ENCODE measurements around the gene IFNL1.
A peak's percentile ranks its signal among the peaks of the same experiment; 100 is the strongest.

IFNL1 gene

DNA sequence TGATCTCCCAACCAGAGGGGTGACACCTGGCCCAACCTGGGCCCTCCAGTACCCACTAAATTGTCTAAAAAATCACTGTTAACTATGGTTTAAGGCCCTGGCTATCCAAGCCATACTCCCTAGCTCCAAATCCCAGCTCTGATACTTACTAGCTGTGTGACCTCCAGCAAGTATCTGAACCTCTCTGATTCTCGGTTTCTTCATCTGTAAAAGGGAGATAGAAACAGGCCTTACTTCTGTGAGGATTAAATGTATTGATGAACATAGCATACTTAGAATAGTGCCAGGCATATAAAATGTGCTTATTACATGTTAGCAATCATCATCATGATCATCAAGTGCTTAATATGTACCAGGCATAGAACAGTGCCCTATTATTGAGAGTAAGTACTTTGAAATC lies 19.7 kb downstream of the IFNL1 start:
- H3K36me3 ChIP-seq (ENCODE audit: insufficient read depth, low read length): no peaks in the 10 kb centered on the region; the same call in 1 of the 2 replicates
- no peak for DNase-seq (ENCODE audit: low read depth, low spot score)
- H3K9me3 ChIP-seq (ENCODE audit: low read depth, low read length): no peaks in the 10 kb centered on the region
- H3K4me3 ChIP-seq: no peak overlapping the region
- H3K9ac ChIP-seq (ENCODE audit: insufficient read length): no peak overlapping the region
- no peak overlapping the region for H3K27ac ChIP-seq
- TF ChIP-seq POLR2AphosphoS5 (IDR thresholded peaks at IDR 0.05; ENCODE audit: borderline replicate concordance, low read depth, low read length) (no peak), EZH2 (IDR thresholded peaks at IDR 0.05) (no peak), FOXP2 (optimal IDR thresholded peaks at IDR 0.05; ENCODE audit: control extremely low read depth, extremely low read length, insufficient read depth) (no peak)

- TF ChIP-seq FOXP2 (optimal IDR thresholded peaks at IDR 0.05; ENCODE audit: control extremely low read depth, extremely low read length, insufficient read depth) (no peak), EZH2 (IDR thresholded peaks at IDR 0.05) (no peak), POLR2AphosphoS5 (IDR thresholded peaks at IDR 0.05; ENCODE audit: borderline replicate concordance, low read depth, low read length) (no peak)
- Histone ChIP-seq H3K9ac (ENCODE audit: insufficient read length) (no peak overlapping the region), H3K9me3 (ENCODE audit: low read depth, low read length) (no peaks in the 10 kb centered on the region), H3K4me3 (no peak overlapping the region), H3K27ac (no peak overlapping the region), H3K36me3 (ENCODE audit: insufficient read depth, low read length) (no peaks in the 10 kb centered on the region; the same call in 1 of the 2 replicates)
- DNase-seq (ENCODE audit: low read depth, low spot score): no peak
Measured at GRCh38 chr19:39316627-39317321, 20.6 kb downstream of the IFNL1 start.

DNA sequence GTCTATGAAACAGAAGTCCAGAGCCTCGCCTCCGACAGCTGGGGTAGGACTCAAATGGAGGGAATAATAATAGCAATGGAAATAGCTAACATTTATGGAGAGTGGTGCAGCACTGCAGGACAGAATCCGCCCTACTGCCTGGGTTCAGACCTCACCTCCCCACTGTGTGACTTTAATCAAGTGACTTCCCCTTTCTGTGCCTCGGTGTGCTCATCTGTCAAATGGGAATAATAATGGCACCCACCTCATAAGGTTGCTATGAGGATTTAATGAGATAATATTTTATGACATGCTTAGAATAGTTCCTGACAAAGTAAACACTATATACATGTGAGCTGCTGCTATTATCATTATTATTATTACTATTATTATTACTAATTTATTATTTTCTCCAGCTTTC lies 21.3 kb downstream of the IFNL1 start:
- Histone ChIP-seq H3K9me3 (ENCODE audit: low read depth, low read length) (no peaks in the 10 kb centered on the region), H3K9ac (ENCODE audit: insufficient read length) (no peak overlapping the region), H3K27ac (no peak overlapping the region), H3K4me3 (no peak overlapping the region), H3K36me3 (ENCODE audit: insufficient read depth, low read length) (no peaks in the 10 kb centered on the region; the same call in 1 of the 2 replicates)
- TF ChIP-seq EZH2 (IDR thresholded peaks at IDR 0.05) (no peak), FOXP2 (optimal IDR thresholded peaks at IDR 0.05; ENCODE audit: control extremely low read depth, extremely low read length, insufficient read depth) (no peak), POLR2AphosphoS5 (IDR thresholded peaks at IDR 0.05; ENCODE audit: borderline replicate concordance, low read depth, low read length) (no peak)
- DNase-seq (ENCODE audit: low read depth, low spot score): no peak

DNA sequence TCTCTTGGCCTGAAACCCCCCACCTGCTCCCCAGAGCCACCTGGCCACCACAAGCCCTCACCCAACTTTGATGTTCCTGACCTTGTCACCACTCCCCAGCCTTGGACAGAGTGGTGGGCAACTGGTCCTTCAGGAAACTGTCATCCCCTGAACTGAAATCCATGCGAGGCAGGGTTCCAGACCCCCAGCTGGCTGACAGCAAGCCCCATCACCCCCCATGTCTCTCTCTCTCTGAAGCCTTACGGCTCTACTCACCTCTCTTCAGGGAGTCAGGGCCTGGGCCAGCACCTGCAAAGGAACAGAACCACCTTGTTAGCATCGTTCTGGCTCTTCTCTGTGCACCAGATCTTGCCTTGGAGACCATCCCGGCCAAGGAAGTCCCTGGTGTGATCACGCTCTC lies 21.9 kb downstream of the IFNL1 start:
- Histone ChIP-seq H3K9me3 (ENCODE audit: low read depth, low read length) (no peaks in the 10 kb centered on the region), H3K4me3 (no peak overlapping the region), H3K27ac (no peak overlapping the region), H3K9ac (ENCODE audit: insufficient read length) (no peak overlapping the region), H3K36me3 (ENCODE audit: insufficient read depth, low read length) (no peaks in the 10 kb centered on the region; the same call in 1 of the 2 replicates)
- TF ChIP-seq EZH2 (IDR thresholded peaks at IDR 0.05) (no peak), FOXP2 (optimal IDR thresholded peaks at IDR 0.05; ENCODE audit: control extremely low read depth, extremely low read length, insufficient read depth) (no peak), POLR2AphosphoS5 (IDR thresholded peaks at IDR 0.05; ENCODE audit: borderline replicate concordance, low read depth, low read length) (no peak)
- no peak for DNase-seq (ENCODE audit: low read depth, low spot score)

GRCh38 chr19:39318690-39319089 lies 22.5 kb downstream of the IFNL1 start:
- H3K9me3 ChIP-seq (ENCODE audit: low read depth, low read length): no peaks in the 10 kb centered on the region
- no peak overlapping the region for H3K9ac ChIP-seq (ENCODE audit: insufficient read length)
- H3K4me3 ChIP-seq: no peak overlapping the region
- TF ChIP-seq EZH2 (IDR thresholded peaks at IDR 0.05) (no peak), FOXP2 (optimal IDR thresholded peaks at IDR 0.05; ENCODE audit: control extremely low read depth, extremely low read length, insufficient read depth) (no peak), POLR2AphosphoS5 (IDR thresholded peaks at IDR 0.05; ENCODE audit: borderline replicate concordance, low read depth, low read length) (no peak)
- no peak overlapping the region for H3K27ac ChIP-seq
- no peak for DNase-seq (ENCODE audit: low read depth, low spot score)
- no peaks in the 10 kb centered on the region; the same call in 1 of the 2 replicates for H3K36me3 ChIP-seq (ENCODE audit: insufficient read depth, low read length)

DNA sequence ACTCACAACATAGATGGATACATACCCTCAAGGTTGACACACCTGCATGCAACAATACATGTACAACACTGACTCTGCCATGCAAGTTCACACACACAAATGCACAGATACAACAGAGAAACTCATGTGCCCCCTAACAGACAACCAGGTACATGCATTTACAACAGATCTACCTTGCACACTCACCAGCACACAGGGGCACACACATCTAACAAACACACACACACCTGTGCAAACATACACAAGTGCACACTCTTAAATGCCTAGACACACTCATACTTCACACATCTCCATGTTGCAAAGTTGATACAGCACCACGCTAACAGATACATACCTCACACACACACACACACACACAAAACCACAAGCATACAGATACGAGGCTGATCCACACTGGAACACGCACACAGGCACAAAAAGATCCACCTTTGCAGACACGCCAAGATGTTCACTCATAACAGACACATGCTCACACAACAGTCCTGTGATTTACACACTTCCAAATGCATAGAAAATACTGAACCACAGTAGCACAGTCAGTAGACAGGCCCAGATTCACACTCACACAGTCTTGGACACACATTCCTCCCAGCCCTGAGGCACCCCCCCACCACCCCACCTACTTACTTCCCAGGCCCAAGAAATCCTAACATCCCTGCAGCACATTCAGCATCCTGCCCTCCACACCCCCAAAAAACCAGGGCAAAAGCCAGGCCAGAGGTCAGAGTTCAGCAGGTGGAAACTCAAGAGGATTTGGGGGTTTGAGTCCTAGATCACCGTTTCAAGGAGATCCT lies 23.1 kb downstream of the IFNL1 start:
- Histone ChIP-seq H3K9ac (ENCODE audit: insufficient read length) (peak overlapping the region; percentile 75), H3K4me3 (peak overlapping the region; percentile 89), H3K9me3 (ENCODE audit: low read depth, low read length) (no peaks in the 10 kb centered on the region), H3K27ac (no peak overlapping the region), H3K36me3 (ENCODE audit: insufficient read depth, low read length) (no peaks in the 10 kb centered on the region; the same call in 1 of the 2 replicates)
- TF ChIP-seq EZH2 (IDR thresholded peaks at IDR 0.05) (no peak), POLR2AphosphoS5 (IDR thresholded peaks at IDR 0.05; ENCODE audit: borderline replicate concordance, low read depth, low read length) (no peak), FOXP2 (optimal IDR thresholded peaks at IDR 0.05; ENCODE audit: control extremely low read depth, extremely low read length, insufficient read depth) (no peak)
- no peak for DNase-seq (ENCODE audit: low read depth, low spot score)

GRCh38 chr19:39319892-39320248 lies 23.7 kb downstream of the IFNL1 start:
- H3K4me3 ChIP-seq: peak overlapping the region; percentile 89
- DNase-seq (ENCODE audit: low read depth, low spot score): no peak
- H3K9ac ChIP-seq (ENCODE audit: insufficient read length): peak overlapping the region; percentile 75
- no peak for TF ChIP-seq POLR2AphosphoS5 (IDR thresholded peaks at IDR 0.05; ENCODE audit: borderline replicate concordance, low read depth, low read length)
- TF ChIP-seq FOXP2 (optimal IDR thresholded peaks at IDR 0.05; ENCODE audit: control extremely low read depth, extremely low read length, insufficient read depth): no peak
- no peak for TF ChIP-seq EZH2 (IDR thresholded peaks at IDR 0.05)
- H3K9me3 ChIP-seq (ENCODE audit: low read depth, low read length): no peaks in the 10 kb centered on the region
- H3K36me3 ChIP-seq (ENCODE audit: insufficient read depth, low read length): no peaks in the 10 kb centered on the region
- no peak overlapping the region for H3K27ac ChIP-seq

DNA sequence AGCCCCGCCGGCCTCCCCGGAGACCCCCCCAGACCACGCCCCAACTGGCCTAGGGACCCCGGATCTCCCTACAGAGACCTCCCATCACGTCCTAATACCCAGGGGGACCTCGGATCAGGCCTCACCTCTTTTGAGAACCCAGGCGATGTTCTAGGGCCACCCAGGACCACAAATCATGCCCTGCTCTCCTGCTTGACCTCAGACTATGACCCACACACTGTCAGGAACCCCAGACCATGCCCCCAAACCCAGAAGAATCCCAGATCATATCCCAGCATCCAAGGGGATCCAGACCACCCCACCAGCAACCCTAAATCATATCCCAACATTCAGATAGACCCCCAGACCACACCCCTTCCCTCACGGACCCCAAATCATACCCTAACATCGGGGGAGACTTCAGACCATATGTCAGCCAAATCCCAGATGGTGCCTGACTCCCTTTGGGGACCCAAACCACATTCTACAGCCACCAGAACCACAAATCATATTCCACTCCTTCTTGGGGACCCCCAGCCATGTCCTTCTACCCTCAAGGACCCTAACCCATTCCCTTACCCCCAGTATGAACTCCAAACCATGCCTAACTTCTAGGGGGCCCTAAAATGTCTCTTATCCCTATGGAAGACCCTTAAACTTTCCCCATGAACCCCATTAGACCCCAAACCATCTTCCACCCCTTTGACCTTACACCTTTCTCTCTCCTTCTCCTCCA lies 25.1 kb downstream of the IFNL1 start:
- Histone ChIP-seq H3K9ac (ENCODE audit: insufficient read length) (no peak overlapping the region), H3K36me3 (ENCODE audit: insufficient read depth, low read length) (no peaks in the 10 kb centered on the region), H3K27ac (no peak overlapping the region), H3K9me3 (ENCODE audit: low read depth, low read length) (no peaks in the 10 kb centered on the region), H3K4me3 (peak overlapping the region; percentile 47; the same call in 1 of the 2 replicates)
- TF ChIP-seq EZH2 (IDR thresholded peaks at IDR 0.05) (no peak), FOXP2 (optimal IDR thresholded peaks at IDR 0.05; ENCODE audit: control extremely low read depth, extremely low read length, insufficient read depth) (no peak), POLR2AphosphoS5 (IDR thresholded peaks at IDR 0.05; ENCODE audit: borderline replicate concordance, low read depth, low read length) (no peak)
- DNase-seq (ENCODE audit: low read depth, low spot score): no peak
